Breast epithelium (tissue), 4 donors: ENCODE measurements around the gene LFNG. TPM values are rescaled to one million over a fixed set of nuclear protein-coding genes. Genes with fewer than 3 reads are reported as not detected.

ENCODE experiments used
- DNase-seq, 2 donors: peaks; one replicate each; pipeline ENCODE4 v3.0.0-alpha.2; 2019; ENCODE audit warnings: low spot score in 2 of 2
- H3K27ac ChIP-seq, 2 donors: fragments of 200-600 bp; sonication (generic) in 1 of 2; one replicate each; pipeline ENCODE4 v1.5.1; 2016 to 2019; ENCODE audit warnings: mild to moderate bottlenecking in 1 of 2
- H3K27me3 ChIP-seq, 2 donors: fragments of 200-600 bp; sonication (generic) in 1 of 2; one replicate each; pipeline versions ENCODE4 v1.5.1 to v1.6.0; 2017 to 2019; ENCODE audit warnings: control low read depth in 1 of 2, mild to moderate bottlenecking in 1 of 2
- H3K36me3 ChIP-seq: fragments of 200-600 bp; one replicate; pipeline ENCODE4 v1.5.1; 2019
- H3K4me1 ChIP-seq, 2 donors: fragments of 200-600 bp; sonication (generic); one replicate each; pipeline ENCODE4 v1.5.1; 2016 to 2019; ENCODE audit warnings: control low read depth in 1 of 2
- H3K4me3 ChIP-seq, 3 donors: fragments of 200-600 bp; sonication (generic); 1 replicate in 2 of 3; 2 replicates in 1 of 3; pipeline ENCODE4 v1.5.1; 2016 to 2019; ENCODE audit warnings: mild to moderate bottlenecking in 3 of 3, moderate library complexity in 2 of 3
- H3K9me3 ChIP-seq, 2 donors: fragments of 200-600 bp; sonication (generic) in 1 of 2; one replicate each; pipeline ENCODE4 v1.5.1; 2016 to 2019; ENCODE audit warnings: control low read depth in 1 of 2
- POLR2A ChIP-seq: fragments of 450-650 bp; IDR thresholded peaks from one replicate; pipeline ENCODE4 v1.6.1; 2016; ENCODE audit warnings: antibody characterized with exemption, mild to moderate bottlenecking, moderate library complexity
- POLR2AphosphoS5 ChIP-seq, 3 donors: sonication (generic); formaldehyde crosslinking; IDR thresholded peaks; one replicate each; pipeline ENCODE4 v1.6.1; 2017; ENCODE audit warnings: antibody characterized with exemption in 3 of 3
- intact Hi-C: fragments of 100-400 bp; cut with DNase I; formaldehyde crosslinking; loops from one replicate; pipeline ENCODE4 v1.15.1; 2023; ENCODE audit warnings: low total_unique reads
- total RNA-seq, 3 donors: library from RNA; depleted of rRNA; stranded (reverse); fragments of >200 nt; gene quantifications; one replicate each; pipeline ENCODE4 v1.1.0, GENCODE V29; 2016
- TF ChIP-seq, protein P1 (sequence below), 3 donors: fragments of 450-650 bp; IDR thresholded peaks; one replicate each; pipeline ENCODE4 v1.5.1; 2016 to 2017; ENCODE audit warnings: antibody characterized with exemption in 3 of 3, mild to moderate bottlenecking in 3 of 3, moderate library complexity in 3 of 3

Gene LFNG
- total RNA-seq, 3 donors from 2014 or later, result 5.0 to 16.4 (median 9.1) TPM

GRCh38 chr7:2544541-2545188 lies 25.1 kb downstream of the LFNG start:
- Histone ChIP-seq H3K9me3 (no peaks in the 10 kb centered on the region), H3K36me3 (peaks cover 15% of the 10 kb centered on the region), H3K27ac (no peak overlapping the region), H3K27me3 (no peaks in the 10 kb centered on the region), H3K4me3 (no peak overlapping the region), H3K4me1 (no peaks in the 10 kb centered on the region)
- DNase-seq, result no peak
- intact Hi-C loops, result no loop called here
- TF ChIP-seq, protein P1, sequence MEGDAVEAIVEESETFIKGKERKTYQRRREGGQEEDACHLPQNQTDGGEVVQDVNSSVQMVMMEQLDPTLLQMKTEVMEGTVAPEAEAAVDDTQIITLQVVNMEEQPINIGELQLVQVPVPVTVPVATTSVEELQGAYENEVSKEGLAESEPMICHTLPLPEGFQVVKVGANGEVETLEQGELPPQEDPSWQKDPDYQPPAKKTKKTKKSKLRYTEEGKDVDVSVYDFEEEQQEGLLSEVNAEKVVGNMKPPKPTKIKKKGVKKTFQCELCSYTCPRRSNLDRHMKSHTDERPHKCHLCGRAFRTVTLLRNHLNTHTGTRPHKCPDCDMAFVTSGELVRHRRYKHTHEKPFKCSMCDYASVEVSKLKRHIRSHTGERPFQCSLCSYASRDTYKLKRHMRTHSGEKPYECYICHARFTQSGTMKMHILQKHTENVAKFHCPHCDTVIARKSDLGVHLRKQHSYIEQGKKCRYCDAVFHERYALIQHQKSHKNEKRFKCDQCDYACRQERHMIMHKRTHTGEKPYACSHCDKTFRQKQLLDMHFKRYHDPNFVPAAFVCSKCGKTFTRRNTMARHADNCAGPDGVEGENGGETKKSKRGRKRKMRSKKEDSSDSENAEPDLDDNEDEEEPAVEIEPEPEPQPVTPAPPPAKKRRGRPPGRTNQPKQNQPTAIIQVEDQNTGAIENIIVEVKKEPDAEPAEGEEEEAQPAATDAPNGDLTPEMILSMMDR (IDR thresholded peaks at IDR 0.05), result no peak
- TF ChIP-seq POLR2A (no peak), POLR2AphosphoS5 (IDR thresholded peaks at IDR 0.05) (no peak)

GRCh38 chr7:2545746-2546425 lies 26.3 kb downstream of the LFNG start:
- Histone ChIP-seq H3K36me3 (peaks cover 15% of the 10 kb centered on the region), H3K27me3 (no peaks in the 10 kb centered on the region), H3K4me1 (no peaks in the 10 kb centered on the region), H3K27ac (no peak overlapping the region), H3K4me3 (no peak overlapping the region), H3K9me3 (no peaks in the 10 kb centered on the region)
- TF ChIP-seq, protein P1 (IDR thresholded peaks at IDR 0.05), result no peak
- TF ChIP-seq POLR2A (no peak), POLR2AphosphoS5 (IDR thresholded peaks at IDR 0.05) (no peak)
- DNase-seq, result no peak
- intact Hi-C loops, result no loop called here

- intact Hi-C loops, result no loop called here
- no peaks in the 10 kb centered on the region for H3K4me1 ChIP-seq
- H3K27me3 ChIP-seq, result no peaks in the 10 kb centered on the region
- H3K27ac ChIP-seq, result no peak overlapping the region
- TF ChIP-seq, protein P1 (IDR thresholded peaks at IDR 0.05), result no peak
- TF ChIP-seq POLR2A (no peak), POLR2AphosphoS5 (IDR thresholded peaks at IDR 0.05) (no peak)
- DNase-seq, result no peak
- no peaks in the 10 kb centered on the region for H3K9me3 ChIP-seq
- no peak overlapping the region for H3K4me3 ChIP-seq
- H3K36me3 ChIP-seq, result peaks cover 10% of the 10 kb centered on the region
Observed at GRCh38 chr7:2546776-2547586, 27.4 kb downstream of the LFNG start.

- no peaks in the 10 kb centered on the region for H3K9me3 ChIP-seq
- H3K36me3 ChIP-seq, result no peaks in the 10 kb centered on the region
- no peak for DNase-seq
- no peaks in the 10 kb centered on the region for H3K27me3 ChIP-seq
- TF ChIP-seq, protein P1 (IDR thresholded peaks at IDR 0.05), result no peak
- TF ChIP-seq POLR2AphosphoS5 (IDR thresholded peaks at IDR 0.05) (no peak), POLR2A (no peak)
- H3K27ac ChIP-seq, result no peak overlapping the region
- intact Hi-C loops, result no loop called here
- H3K4me1 ChIP-seq, result no peaks in the 10 kb centered on the region
- H3K4me3 ChIP-seq, result no peak overlapping the region
Observed at GRCh38 chr7:2551418-2551817, 31.8 kb downstream of the LFNG start.

DNA sequence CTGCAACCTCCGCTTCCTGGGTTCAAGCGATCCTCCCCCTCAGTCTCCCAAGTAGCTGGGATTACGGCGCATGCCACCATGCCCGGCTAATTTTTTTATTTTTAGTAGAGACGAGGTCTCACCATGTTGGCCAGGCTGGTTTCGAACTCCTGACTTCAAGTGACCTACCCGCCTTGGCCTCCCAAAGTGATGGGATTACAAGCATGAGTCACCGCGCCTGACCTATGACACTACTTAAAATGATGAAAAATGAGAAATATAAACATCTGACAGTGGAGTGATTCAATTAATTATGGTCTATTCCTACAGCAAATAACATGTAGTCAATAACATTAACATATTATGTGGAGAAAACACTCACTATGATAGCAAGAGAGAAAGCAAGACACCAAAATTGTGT lies 33.5 kb downstream of the LFNG start:
- Histone ChIP-seq H3K4me3 (no peak overlapping the region), H3K9me3 (no peaks in the 10 kb centered on the region), H3K4me1 (no peaks in the 10 kb centered on the region), H3K27ac (no peak overlapping the region), H3K27me3 (no peaks in the 10 kb centered on the region), H3K36me3 (no peaks in the 10 kb centered on the region)
- intact Hi-C loops, result no loop called here
- TF ChIP-seq POLR2A (no peak), POLR2AphosphoS5 (IDR thresholded peaks at IDR 0.05) (no peak)
- TF ChIP-seq, protein P1 (IDR thresholded peaks at IDR 0.05), result no peak
- DNase-seq, result no peak
